ENCODE measurements around the gene KIF22. TPM values are rescaled to one million over a fixed set of nuclear protein-coding genes. Genes with fewer than 3 reads are reported as not detected.
"Not testable (repeated sequence)": the region's sequence is repeated elsewhere in the genome, so short reads cannot be mapped to it uniquely, and the experiment has no call there.

KIF22 gene
- total RNA-seq, 2 donors from 2014 or later: 11.4 to 15.2 TPM

DNA sequence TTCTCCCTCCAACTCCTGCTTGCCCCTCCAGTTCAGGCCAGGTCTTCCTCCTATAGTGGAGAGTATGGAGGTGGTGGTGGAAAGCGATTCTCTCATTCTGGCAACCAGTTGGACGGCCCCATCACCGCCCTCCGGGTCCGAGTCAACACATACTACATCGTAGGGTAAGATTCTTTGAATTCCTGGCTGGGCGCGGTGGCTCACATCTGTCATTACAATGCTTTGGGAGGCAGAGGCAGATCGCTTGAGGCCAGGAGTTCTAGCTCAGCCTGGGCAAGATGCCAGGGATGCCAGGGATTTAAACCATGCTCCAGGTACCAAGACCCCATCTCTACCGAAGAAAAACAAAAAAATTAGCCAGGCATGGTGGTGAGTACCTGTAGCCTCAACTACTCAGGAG, 11.1 kb upstream of the KIF22 start:
- Histone ChIP-seq H3K27ac (no peak overlapping the region), H3K27me3 (replicated peaks; ENCODE audit: insufficient read depth) (no peaks in the 10 kb centered on the region), H3K4me1 (ENCODE audit: control insufficient read depth in 1 of 2, low read depth in 2 of 2) (no peaks in the 10 kb centered on the region), H3K4me3 (no peak overlapping the region), H3K36me3 (no peaks in the 10 kb centered on the region), H3K9me3 (no peaks in the 10 kb centered on the region)
- no peak for DNase-seq (ENCODE audit: low spot score)
- no peak for ATAC-seq (ENCODE audit: insufficient number of reproducible peaks, low FRiP score, low read depth)
- no peak for TF ChIP-seq CTCF (IDR thresholded peaks at IDR 0.05)

- H3K9me3 ChIP-seq; H3K27me3 ChIP-seq (replicated peaks; ENCODE audit: insufficient read depth); H3K27ac ChIP-seq; DNase-seq (ENCODE audit: low spot score); H3K4me1 ChIP-seq (ENCODE audit: control insufficient read depth in 1 of 2, low read depth in 2 of 2); H3K4me3 ChIP-seq; H3K36me3 ChIP-seq; ATAC-seq (ENCODE audit: insufficient number of reproducible peaks, low FRiP score, low read depth): not testable (repeated sequence)
These were observed 7.2 kb upstream of the KIF22 start for GRCh38 chr16:29783094-29783953.

- no peak overlapping the region for H3K4me3 ChIP-seq
- no peak for ATAC-seq (ENCODE audit: insufficient number of reproducible peaks, low FRiP score, low read depth)
- DNase-seq (ENCODE audit: low spot score): no peak
- H3K36me3 ChIP-seq: no peaks in the 10 kb centered on the region
- no peaks in the 10 kb centered on the region for H3K9me3 ChIP-seq
- peaks cover 4 to 6% of the 10 kb centered on the region in 2 donors for H3K4me1 ChIP-seq (ENCODE audit: control insufficient read depth in 1 of 2, low read depth in 2 of 2)
- TF ChIP-seq CTCF (IDR thresholded peaks at IDR 0.05): no peak
- no peak overlapping the region for H3K27ac ChIP-seq
- no peaks in the 10 kb centered on the region for H3K27me3 ChIP-seq (replicated peaks; ENCODE audit: insufficient read depth)
These were observed 6.4 kb upstream of the KIF22 start for GRCh38 chr16:29784157-29784556.

DNA sequence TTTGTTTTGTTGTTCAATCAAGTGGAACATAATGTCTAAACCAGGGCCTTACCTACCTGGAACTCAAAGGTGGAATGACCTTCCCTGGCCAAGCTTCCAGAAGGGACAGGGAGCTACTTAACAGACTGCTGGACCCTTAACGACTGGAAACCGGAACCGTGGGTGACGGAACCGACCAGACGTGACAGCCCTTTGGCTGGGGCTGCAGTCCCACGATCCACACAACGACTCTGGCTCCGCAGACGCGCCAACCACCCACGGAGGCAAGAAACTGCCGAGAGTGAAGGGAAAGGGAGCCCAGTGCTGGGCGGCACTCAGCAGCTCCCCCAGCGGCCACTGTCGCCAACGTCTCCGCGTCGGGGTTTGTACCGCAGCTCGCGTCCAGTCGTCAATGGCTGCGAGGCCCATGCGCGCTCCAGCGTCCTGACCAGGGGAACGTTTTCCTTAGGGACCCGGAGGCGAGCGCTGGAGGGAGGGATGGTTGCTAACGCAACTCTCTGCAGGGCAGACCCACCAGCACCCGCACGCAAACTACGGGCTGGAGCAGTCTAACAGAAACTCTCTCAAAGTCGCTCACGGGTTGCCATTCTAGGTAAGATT, 5.5 kb upstream of the KIF22 start:
- H3K4me1 ChIP-seq (ENCODE audit: control insufficient read depth in 1 of 2, low read depth in 2 of 2): peaks cover 10 to 11% of the 10 kb centered on the region in 2 donors
- H3K36me3 ChIP-seq: no peaks in the 10 kb centered on the region
- H3K9me3 ChIP-seq: no peaks in the 10 kb centered on the region
- no peaks in the 10 kb centered on the region for H3K27me3 ChIP-seq (replicated peaks; ENCODE audit: insufficient read depth)
- DNase-seq (ENCODE audit: low spot score) (no peak), ATAC-seq (ENCODE audit: insufficient number of reproducible peaks, low FRiP score, low read depth) (no peak)
- H3K27ac ChIP-seq: no peak overlapping the region
- peak; percentile 86 for TF ChIP-seq CTCF (IDR thresholded peaks at IDR 0.05)
- peak overlapping the region; percentile 65 for H3K4me3 ChIP-seq

DNA sequence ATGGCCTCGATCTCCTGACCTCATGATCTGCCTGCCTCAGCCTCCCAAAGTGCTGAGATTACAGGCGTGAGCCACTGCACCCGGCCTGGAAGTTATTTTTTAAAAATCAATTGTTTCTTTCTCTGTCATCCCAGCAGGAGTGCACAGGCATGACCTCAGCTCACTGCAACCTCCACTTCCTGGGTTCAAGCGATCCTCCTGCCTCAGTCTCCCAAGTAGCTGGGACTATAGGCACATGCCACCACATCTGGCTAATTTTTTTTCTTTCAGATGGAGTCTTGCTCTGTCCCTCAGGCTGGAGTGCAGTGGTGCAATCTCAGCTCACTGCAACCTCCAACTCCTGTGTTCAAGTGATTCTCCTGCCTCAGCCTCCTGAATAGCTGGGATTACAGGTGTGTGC, 3.4 kb upstream of the KIF22 start:
- H3K4me3 ChIP-seq; H3K9me3 ChIP-seq; H3K27me3 ChIP-seq (replicated peaks; ENCODE audit: insufficient read depth); H3K27ac ChIP-seq; DNase-seq (ENCODE audit: low spot score); H3K36me3 ChIP-seq; ATAC-seq (ENCODE audit: insufficient number of reproducible peaks, low FRiP score, low read depth): not testable (repeated sequence)
- H3K4me1 ChIP-seq (ENCODE audit: control insufficient read depth in 1 of 2, low read depth in 2 of 2): peaks cover 10 to 22% of the 10 kb centered on the region in 2 donors

- no peaks in the 10 kb centered on the region for H3K36me3 ChIP-seq
- ATAC-seq (ENCODE audit: insufficient number of reproducible peaks, low FRiP score, low read depth) (no peak), DNase-seq (ENCODE audit: low spot score) (no peak)
- H3K27ac ChIP-seq: peak overlapping the region; percentile 47 to 82
- H3K4me3 ChIP-seq: peak overlapping the region; percentile 79
- H3K27me3 ChIP-seq (replicated peaks; ENCODE audit: insufficient read depth): no peaks in the 10 kb centered on the region
- peaks cover 10 to 22% of the 10 kb centered on the region in 2 donors for H3K4me1 ChIP-seq (ENCODE audit: control insufficient read depth in 1 of 2, low read depth in 2 of 2)
- TF ChIP-seq CTCF (IDR thresholded peaks at IDR 0.05): no peak
- H3K9me3 ChIP-seq: no peaks in the 10 kb centered on the region
These were observed 772 bp upstream of the KIF22 start for GRCh38 chr16:29789775-29790182.
